GM21423 (cell line): ENCODE measurements around the gene PRSS21.

ENCODE experiments used
- ATAC-seq: cut with Tn5 transposase; IDR thresholded peaks from one replicate; pipeline ENCODE4 v1.9.1; 2021; ENCODE audit warnings: mild to moderate bottlenecking, moderate library complexity; ENCODE audit not compliant: unreplicated experiment

PRSS21 gene

GRCh38 chr16:2822496-2822895 lies 5.5 kb downstream of the PRSS21 start:
- ATAC-seq = no peak

- no peak for ATAC-seq
Measured at GRCh38 chr16:2824626-2825025, 7.6 kb downstream of the PRSS21 start.

DNA sequence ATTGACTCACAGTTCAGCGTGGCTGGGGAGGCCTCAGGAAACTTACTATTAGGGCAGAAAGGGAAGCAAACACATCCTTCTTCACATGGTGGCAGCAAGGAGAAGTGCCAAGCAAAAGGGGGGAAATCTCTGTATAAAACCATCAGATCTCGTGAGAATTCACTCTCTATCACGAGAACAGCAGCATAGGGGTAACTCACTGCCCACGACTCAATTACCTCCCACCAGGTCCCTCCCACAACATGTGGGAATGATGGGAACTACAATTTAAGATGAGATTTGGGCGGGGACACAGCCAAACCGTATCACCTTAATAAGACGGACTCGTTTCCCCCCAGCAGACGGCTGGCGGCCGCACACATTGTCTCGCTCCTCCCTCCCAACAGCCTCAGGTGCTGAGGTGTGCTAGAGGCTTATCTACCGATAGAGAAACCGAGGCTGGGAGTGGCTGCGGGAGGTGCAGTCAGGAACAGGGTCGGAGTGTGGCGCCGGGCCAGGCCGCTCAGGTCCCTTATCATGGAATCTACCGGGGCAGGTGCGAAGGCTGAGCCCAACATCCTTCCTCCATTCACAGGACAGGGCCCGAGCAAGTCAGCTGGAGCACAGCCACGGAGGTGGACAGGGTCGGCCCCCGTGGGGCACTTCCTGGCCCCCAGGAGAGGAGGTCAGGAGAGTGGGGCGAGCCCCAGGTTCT lies 8.2 kb downstream of the PRSS21 start:
- ATAC-seq = no peak

GRCh38 chr16:2825906-2826305 lies 8.9 kb downstream of the PRSS21 start:
- ATAC-seq = no peak

GRCh38 chr16:2826591-2827373 lies 9.7 kb downstream of the PRSS21 start:
- ATAC-seq = no peak

- ATAC-seq = no peak
Measured at GRCh38 chr16:2827374-2827791, 10.3 kb downstream of the PRSS21 start.

DNA sequence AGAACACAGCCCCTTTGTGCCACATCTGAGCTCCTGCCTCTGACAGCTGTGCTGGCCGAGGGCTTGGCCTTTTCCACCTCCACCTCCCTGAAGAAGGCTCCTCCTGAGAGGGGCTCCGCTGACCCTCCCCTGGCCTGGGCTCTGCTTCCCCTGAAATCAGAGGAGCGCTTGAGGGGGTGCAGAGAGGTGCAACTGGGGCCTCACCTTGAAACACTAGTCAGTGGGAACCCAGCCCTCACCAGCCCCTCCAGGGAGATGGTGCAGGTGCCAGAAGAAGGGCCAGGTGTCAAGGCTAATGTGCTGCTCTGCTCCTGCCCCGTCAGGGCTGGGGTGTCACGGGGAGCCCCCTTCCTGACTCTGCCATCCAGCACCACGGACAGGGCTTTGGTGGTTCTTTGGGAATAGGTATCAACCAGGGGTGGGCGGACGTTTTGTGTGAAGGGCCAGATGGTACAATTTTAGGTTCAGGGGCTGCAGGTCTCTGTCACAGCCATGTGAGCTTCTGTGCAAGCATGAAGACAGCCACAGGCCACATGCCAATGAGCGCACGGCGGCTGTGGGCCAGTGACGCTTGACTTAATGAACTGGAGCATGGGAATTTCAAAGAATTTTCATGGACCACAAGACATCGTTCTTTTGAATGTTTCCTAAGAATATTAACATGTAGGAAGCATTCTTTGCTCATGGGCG lies 10.9 kb downstream of the PRSS21 start:
- no peak for ATAC-seq

DNA sequence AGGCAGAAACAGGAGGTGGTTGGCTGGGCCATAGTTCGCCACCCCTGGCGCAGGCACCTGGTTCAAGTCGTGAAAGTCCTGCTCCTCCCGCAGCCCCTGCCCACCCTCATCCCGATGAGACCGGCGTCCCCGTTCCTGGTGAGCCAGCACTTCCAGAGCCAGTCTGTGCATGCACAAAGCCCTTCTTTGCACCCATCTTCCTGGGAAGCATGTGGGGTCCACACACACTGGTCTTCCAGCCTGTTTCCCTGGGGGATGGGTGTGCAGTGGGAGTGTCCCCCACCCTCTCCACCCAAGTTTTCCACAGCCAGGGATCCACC lies 11.4 kb downstream of the PRSS21 start:
- ATAC-seq = no peak

DNA sequence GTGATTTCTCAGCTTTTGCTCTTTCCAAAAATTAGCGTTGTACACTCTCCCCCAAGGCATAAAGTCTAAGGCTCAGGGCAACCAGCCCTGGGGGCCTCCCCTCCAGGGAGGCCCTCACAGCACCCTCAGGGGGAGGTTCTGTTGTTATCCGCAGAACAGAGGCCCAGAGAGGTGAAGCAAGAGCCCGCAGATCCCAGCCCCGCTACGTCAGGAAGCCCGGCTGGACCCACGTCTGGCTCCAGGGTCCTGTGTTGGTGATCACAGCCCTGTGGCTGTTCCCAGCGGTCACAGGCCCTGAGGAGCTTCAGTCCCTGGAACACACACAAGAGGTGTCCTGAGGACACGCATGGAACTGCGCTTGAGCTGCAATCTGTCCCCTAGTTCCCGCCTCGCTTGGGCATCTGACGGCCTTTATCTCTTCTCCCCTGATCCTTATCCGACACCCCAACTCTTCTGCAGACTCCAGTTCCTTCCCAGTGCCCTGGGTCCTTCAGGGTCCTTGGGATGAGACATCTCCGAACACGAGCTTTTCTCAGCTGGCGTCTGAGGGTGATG lies 11.9 kb downstream of the PRSS21 start:
- no peak for ATAC-seq

DNA sequence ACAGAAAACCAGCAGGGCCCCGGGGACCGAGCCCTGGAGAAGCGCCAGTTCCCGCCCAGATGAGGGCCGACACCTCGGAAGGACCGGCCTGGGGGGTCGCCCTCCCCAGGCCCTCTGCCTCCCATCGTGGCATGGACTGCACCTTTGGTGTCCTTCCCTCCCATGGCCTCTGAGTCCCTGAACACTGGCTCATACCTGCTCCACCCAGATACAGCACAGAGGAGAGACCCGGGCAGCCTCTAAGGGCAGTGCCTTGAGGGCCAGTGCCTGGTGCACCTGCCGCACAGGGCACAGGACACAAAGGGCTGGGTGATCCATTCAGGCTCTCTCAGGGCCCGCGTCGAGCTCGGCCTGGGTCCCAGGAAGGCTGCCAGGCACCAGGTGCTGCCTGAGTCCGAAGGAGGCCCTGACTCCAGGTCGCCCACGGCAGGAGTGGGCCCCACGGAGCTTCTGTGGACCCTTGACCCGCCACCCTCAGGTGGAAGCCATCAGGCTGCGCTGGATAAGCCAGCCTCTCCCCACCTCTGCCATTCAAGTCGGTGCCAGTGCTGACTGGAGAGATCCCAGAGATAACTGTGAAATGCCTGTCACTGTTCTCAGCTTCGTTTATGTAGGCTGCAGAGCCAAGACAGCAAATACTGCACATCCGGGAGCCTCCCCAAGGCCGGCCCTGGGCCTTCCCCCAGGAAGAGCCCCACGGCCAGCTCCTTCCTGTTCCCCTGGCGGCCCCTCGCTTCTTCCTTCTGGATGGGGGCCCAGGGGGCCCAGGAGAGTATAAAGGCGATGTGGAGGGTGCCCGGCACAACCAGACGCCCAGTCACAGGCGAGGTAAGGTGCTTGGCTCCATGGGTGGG lies 12.7 kb downstream of the PRSS21 start, which contains the start of gene ZG16B:
ZG16B (plus strand) TSS at position 803 of the 854 bp plus-strand sequence. CDS start 139 bp downstream, outside the sequence.
- ATAC-seq = no peak

DNA sequence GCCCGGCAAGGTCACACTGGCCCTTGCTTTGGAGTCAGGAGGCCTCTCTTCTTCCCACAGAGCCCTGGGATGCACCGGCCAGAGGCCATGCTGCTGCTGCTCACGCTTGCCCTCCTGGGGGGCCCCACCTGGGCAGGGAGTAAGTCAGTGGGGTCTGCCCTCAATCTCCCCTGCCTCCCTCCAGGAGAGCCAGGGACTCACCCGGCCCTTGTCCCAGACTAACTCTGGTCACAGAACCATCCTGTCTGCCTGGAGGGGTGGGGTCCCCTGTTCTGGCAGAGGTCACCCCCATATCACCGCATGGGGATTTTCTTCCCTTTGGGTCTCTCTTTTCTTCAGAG lies 13.3 kb downstream of the PRSS21 start:
- ATAC-seq = no peak

GRCh38 chr16:2831203-2831602 lies 14.2 kb downstream of the PRSS21 start:
- no peak for ATAC-seq

GRCh38 chr16:2833776-2834175 lies 16.7 kb downstream of the PRSS21 start:
- no peak for ATAC-seq

DNA sequence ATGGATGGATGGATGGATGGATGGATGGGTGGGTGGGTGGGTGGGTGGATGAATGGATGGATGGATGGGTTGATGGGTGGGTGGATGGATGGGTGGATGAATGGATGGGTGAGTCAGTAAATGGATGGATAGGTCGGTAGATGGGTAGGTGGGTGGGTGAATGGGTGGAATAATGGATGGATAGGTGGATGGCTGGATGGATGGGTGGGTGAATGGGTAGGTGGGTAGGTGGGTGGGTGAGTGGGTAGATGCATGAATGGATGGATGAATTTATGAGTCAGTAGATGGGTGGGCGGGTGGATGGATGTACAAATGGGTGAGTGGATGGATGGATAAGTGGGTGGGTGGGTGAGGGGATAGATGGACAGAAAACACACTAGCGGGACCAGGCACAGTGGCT lies 17.9 kb downstream of the PRSS21 start:
- no peak for ATAC-seq

DNA sequence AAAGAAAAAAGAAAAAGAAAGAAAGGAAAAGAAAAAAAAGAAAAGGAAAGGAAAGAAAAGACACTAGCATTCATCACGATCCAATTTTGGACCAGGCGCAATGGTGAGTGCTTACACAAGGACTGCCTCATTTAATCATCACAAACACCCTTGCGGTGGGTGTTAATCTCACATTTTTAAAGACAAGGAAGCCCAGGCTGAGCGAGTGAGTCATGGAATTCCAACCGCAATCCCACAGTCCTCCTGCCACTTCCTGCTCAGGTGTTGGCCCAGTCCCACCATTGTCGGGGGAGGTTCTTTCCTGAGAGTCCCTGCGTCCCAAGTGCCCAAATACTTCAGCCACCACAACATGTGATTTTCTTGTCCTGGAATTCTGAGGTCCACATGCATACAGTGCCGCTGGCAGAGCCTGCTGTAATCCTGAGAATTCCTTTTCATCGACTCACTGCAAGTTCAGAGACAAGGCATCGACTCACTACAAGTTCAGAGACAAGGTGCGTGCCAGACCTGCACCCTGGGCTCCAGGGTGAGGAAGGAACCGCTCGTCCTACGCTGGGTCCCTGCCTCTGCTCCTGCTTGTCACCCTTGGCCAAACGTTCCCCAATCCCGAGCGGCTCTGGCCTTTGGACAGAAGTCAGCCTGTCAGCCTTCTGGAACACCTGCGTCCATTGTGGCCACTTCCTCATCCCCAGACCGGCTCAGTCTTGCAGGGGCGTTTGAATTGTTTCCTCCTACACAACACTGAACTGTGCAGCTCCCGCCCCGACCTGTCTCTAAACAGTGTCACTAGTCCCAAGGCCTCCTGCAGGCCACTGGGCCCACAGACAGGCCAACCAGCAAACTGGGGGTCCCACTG lies 18.8 kb downstream of the PRSS21 start:
- no peak for ATAC-seq

DNA sequence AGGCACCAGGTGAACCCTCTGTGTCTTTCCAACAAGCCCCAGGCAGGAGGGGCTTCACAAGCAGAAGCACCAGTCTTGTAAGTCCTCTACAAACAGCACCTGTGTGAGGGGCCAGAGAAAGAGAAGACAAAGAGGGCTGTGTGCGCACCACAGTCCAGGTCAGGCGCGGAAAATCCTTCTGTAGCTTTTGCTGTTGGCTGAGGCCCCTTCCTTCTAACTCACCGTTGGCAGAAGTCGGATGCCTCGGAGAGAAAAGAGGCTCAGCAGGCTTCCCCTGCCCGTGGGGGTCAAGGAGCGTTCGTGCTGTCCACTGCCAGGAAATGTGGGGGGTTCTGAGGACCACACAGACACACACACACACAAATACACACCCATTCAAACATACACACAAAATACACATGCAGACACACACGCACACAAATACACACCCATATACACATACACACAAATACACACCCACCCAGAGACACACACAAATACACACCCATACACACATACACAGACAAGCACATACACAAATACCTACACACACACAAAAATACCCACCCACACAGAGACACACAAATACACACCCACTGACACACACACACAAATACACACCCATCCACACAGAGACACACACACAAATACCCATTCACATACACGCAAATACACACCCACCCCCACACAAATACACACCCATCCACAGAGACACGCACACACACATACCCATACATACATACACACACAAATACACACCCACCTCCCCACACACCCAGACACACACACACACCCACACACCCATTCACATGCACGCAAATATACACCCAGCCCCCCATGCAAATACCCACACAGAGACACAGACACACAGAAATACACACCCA lies 19.8 kb downstream of the PRSS21 start:
- ATAC-seq = no peak

GRCh38 chr16:2838928-2839327 lies 21.9 kb downstream of the PRSS21 start:
- ATAC-seq = no peak

DNA sequence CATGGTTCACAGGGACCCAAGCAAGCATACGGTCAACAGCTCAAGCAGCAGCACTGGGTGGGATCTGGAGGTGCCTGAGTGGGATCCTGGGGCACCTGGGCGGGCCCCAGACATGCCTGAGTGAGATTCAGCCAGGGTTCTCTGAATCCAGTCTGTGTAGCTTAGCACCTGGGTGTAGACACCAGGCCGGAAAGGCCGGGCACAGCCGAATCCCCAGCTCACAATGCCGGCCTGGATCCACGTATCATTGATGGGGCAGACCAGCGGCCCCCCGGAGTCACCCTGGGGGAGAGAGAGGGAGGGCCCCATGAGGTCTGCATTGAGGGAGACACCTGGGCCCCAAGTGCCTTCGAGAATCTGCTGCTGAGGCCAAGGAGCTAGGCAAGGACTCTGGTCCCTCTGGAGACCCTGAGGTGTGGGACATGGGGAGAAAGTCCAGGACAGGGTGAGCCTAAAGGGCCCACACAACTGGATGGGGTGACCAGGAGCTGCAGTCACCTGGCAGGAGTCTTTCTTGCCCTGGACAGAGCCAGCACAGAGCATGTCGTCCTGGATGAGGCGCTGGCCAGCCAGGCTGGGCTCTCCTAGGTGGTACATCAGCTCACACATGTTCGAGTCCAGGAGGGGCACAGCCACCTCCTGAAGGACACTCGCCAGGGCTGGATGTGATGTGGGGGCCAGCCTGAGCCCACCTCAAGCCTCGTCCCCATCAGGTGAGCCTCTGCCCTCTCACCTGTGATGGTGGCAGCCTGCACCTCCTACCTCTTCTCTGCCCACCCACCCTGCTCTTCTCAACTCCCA lies 22.8 kb downstream of the PRSS21 start:
- ATAC-seq = no peak
